Bronchial smooth muscle cell (primary cell): ENCODE results near the gene ARHGEF33. TPM values are rescaled to one million over a fixed set of nuclear protein-coding genes. Genes with fewer than 3 reads are reported as not detected.

Experiments
- total RNA-seq: library from RNA; depleted of rRNA; stranded (reverse); fragments of >200 nt; gene quantifications from 2 replicates; pipeline ENCODE4 v1.2.1, GENCODE V29; 2014

Gene ARHGEF33
- total RNA-seq = 0.43 and 0.47 TPM in 2 replicates

DNA sequence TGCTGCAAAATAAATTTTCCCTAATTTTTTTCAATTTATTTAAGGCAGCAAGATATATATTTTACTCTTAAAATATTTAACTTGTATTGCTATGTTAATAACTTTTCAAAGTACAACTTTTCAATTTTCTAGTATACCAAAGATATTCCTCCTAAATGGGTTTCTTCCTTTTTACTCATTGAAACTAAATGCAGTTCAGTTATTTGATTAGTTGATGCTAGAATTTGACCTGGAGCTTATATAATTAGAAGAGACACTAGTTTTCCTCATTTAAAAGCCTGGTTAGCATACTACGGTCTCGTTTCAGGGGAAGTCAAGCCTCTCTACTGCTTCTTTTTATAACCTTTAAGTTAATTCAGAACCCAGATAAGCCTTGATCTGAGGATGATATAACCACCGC, at the start of gene ARHGEF33:
Gene ARHGEF33 (plus strand): TSS at position 301 of the 400 bp plus-strand sequence. CDS start 29,573 bp downstream, outside the sequence.

DNA sequence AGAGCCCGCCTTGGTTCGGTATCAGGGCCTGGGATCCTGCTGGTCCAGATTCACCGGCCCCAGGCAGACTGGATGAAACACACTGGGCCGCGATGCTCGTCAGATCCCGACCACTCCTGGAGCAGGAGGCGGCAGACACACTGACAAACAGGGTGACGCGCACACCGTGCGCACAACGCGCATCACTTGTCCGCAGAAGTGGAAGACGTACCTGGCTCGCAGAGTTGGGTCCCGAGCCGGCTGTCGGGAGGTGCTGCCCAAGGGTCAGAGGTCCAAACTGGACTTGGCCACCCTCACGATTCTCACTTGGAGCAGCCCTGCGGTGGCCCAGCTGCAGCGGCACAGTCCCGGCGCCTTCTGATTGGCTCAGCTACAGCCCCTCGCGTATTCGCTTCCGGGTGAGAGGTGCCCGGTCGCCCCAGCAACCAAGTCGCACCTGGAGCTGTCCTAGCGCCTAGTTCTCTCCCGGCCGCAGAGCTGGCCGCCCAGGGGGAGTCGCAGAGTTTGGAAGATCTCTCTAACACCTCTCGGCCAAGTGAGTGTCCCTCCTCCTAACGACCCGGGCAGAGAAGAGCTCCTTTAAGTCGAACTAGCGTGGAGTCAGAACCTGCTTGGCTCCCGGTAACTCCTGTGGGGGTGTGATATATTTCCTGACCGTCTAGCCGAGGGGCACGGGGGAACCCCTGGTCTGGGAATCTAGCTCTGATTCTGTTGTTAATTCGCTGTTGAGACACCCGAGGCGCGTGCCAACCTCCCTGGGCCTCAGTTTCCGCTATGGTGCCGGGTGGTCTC, 13.9 kb upstream of the ARHGEF33 start, which contains the start of the genes DHX57 and MORN2:
Gene DHX57 (minus strand): TSS at position 359 of the 792 bp plus-strand sequence. CDS start 7,529 bp downstream, outside the sequence.
Gene MORN2 (plus strand): TSS at position 401 of the 792 bp plus-strand sequence.

Other genes with a start within 250 kb of the ARHGEF33 start
- gene GALM, start 223.8 kb upstream of the ARHGEF33 start, total RNA-seq = 40.5 and 57.5 TPM in 2 replicates
- gene SRSF7, start 138.5 kb upstream of the ARHGEF33 start, total RNA-seq = 93.9 and 147 TPM in 2 replicates
- gene GEMIN6, start 111.7 kb upstream of the ARHGEF33 start, total RNA-seq = 9.1 TPM in 2 replicates
- 19.7 and 21.8 TPM in 2 replicates for gene DHX57, start 13.9 kb upstream of the ARHGEF33 start, total RNA-seq
- 22.2 and 22.4 TPM in 2 replicates for gene MORN2, start 13.9 kb upstream of the ARHGEF33 start, total RNA-seq
- 14.7 and 31.0 TPM in 2 replicates for gene SOS1, start 231.2 kb downstream of the ARHGEF33 start, total RNA-seq